Right renal cortex interstitium (tissue), 3 donors: Measurements from ENCODE around the gene AKNA. TPM values are rescaled to one million over a fixed set of nuclear protein-coding genes. Genes with fewer than 3 reads are reported as not detected.

Experiments used
- DNase-seq, 3 donors: peaks; one replicate each; pipeline ENCODE4 v3.0.0-alpha.2; 2013; ENCODE audit warnings: low read depth in 3 of 3, low spot score in 2 of 3
- polyA plus RNA-seq, 3 donors: library from polyadenylated mRNA; unstranded; fragments of 120-200 nt; gene quantifications; one replicate each; pipeline ENCODE4 v1.2.1, GENCODE V29; 2013; ENCODE audit not compliant: insufficient read length in 3 of 3

Gene AKNA
- polyA plus RNA-seq, 3 donors: 10.5 to 11.1 (median 11.0) TPM

DNA sequence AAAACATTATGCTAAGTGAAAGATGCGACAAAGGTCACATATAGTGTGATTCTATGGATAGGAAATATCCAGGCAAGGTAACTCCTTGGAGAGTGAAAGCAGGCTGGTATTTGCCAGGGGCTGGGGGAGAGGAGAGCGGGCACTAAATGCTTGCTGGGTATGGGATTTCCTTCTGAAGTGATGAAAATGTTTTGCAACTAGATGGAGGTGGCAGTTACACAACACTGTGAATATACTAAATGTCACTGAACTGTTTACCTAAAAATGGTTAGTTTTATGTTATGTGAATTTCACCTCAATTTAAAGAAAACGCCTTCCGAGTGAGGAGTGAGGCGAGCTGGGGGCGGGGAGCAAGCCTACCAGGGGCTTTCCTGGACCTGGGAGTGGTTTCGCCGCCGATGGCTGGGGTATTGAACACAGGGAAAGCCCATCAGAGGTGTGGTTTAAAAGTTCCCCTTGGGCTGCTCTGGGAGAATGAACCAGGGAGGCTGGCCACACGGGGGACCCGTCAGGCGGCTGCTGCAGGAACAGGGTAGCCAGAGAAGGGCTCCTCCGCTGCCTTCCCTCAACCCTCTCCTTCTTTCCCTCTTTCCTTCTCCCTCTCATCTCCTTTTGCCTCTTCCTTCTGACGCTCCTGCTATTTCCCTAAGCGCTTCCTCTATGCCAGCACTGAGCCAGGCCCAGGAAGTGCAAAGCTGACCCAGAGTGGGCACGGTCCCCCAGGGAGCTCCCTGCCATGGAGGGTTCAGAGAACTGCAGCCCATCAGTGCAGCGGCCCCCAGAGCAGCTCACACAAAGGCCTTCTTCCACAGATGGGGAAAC lies 4.9 kb downstream of the AKNA start:
- no peak for DNase-seq

DNA sequence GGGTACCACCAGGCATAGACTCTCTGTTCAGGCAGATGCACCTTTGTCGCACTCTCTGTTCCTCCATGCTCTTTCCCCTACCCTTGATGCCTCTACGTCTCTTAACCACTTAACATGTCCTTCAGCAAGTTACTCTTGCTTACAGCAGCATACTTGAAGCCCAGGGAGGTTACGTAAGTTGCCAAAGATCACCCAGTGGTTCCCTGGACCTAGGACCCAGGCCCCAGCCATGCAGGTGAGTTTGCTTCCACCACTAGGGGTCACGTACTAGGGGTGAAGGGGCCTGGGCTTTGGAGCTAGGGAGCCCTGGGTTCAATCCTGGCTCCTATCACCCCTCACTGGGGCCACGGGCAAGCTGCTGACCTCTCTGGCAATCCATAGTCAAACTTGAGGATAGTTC lies 8.9 kb downstream of the AKNA start:
- DNase-seq: no peak

- DNase-seq: no peak
Observed at GRCh38 chr9:114378016-114378415, 9.8 kb downstream of the AKNA start.

DNA sequence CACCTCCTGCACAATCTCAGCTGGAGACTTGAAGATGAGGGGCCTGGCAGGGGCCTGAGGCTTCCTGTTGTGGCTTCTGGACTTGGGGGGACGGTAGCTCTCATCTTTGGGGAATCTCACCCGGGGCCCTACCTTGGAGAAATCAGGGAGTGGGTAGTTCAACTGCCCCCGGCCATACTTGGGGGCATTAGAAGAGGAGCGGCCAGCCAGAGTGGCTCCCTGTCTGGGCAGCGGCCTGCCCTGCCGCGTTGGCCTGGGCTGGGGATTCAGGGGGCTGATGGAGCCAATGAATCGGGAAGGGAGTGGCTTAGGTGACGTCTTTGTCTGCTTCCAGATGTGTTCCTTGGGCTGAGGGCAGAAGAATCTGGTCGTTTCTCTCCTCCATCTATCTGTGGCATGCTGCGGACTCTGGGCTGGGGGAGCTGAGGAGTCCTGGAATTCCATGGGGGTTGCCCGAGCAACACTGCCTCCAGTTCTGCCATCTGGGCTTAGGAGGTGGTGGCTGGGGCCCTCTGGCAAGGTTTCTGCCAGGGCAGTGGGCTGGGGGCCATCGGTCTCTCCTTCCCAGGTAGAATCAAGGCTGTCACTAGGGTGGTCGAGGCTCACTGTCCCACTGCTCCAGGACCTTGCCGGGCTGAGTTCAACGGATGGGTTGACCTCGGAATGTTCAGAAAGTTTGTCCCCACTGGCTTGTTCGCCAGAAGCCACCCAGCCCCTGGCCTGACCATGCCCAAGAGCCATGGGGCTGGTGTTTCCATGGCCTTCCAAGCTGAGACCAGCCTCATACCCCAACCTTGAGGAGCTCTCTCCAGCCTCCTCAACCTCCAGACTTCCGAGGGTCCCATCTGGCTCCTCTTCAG lies 11.0 kb downstream of the AKNA start:
- no peak for DNase-seq

- no peak for DNase-seq
Observed at GRCh38 chr9:114375386-114376175, 12.2 kb downstream of the AKNA start.

DNA sequence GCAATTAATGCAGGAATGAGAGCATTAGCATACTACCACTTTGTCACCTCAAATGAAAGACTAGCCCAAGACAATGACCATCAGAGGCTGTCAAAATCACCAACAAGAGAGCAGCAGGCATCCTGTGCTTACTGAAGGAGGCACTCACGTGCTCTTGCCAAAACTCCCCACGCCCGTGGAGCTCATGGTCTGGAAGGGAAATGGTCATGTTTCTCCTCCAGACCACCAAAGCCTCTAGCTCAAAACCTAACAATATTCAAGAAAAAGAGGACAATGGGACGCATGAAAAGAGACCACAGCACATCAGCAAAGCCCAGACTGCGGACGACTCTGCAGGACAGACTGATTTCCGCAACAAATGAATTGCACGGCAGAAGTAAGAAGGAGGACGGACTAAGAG lies 12.8 kb downstream of the AKNA start:
- no peak for DNase-seq

DNA sequence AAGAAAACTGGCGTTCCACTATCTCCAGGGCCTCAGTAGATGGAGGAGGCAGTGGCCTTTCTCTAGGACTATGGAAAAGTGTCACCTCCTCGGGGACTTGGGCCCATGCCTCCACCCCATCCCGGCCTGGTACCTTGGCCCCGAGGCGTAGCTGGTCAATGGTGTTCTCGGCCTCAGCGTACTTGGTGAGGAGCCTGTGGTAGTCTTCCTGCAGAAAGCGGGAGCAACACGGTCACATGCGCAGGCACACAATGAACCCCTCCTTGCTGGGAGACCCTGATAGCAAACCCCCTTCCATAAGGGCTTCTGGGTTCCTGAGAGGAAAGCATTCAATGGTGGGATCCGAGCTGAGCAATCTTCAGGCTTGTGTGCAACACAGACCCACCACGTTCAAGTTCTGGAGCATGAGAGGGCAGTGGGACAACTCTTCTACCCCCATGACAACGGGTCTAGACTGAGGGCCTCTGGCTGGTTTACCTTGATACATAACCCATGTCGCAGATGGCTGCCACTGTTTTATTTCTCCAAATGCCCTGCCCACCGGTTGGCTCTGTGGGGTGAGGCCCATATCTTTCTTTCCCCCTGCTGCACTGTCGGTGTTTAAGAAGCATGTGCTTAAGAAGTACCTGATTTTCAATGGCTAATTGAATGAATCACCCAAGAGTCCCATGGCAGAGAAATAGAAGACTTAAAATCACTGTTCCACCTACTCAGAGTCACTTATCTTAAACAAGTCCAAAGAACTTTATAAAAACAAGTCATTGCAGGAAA lies 13.6 kb downstream of the AKNA start:
- DNase-seq: no peak

DNA sequence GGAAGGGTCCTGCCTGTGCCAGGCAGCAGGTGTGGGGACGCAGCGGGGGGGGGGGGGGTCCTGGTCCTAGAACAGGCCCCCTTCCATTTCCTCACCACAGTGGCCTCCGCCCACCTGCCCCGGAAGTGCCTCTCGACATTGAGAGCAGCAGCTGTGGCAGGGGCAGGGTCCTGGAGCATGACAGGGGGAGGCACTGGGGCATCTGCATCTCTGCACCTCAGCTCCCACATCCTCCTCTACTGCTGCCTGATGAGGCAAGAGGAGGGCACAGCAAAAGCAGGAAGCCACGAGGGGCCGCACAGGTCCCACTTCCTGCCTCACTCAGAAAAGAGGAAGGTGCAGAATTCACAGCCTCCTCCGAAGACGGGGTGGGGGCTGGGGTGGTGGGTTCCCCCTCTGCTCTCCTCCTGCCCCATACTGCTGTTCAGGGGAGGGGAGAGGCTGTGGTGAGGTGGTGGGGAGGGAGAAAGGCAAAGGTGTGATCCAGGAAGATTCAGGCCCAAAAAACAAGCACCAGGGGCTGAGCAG lies 14.8 kb downstream of the AKNA start:
- no peak for DNase-seq

DNA sequence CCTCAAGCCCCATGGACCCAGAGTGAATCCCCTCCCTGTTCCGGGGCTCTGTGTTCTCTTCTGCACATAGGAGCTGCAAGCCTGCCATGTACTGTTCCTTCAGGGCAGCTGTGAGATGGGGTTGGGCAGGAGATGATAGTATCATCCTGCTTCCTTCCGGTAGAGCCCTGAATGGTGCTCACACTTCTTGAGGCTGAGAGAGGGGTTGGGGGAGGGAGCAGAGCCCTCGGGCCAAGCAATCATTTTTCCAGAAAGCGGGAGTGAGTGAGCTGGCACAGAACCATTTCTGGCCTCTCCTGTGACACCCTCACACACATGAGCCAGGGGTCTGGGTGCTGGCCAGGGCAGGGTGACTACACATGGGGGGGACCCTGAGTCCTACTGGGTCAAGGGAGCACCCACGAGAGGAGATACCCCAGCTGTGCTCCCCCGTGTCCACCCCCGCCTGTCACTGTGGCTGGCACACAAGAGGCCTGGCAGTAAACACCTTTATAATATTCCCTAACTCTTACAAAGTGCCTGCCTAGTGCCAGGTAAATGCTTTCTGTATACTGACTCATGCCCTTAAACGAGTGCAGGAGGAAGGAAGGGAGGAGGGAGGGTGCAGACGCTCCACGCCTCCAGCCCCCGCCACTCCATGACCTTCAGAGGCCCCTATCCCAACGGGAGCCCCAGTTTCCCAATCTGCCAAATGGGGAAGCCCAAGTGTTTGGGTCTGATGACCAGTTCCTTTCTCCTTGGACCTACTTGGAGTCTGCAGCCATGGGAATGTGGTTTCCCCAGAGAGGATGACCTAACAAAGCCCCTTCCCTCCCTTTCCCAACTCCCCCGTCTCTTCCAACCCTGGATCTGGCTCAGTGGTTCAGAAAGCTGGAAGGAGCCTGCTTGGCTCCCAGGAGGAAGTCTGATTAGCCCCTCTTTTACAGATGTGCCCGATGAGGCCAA lies 15.5 kb downstream of the AKNA start:
- DNase-seq: no peak

- no peak for DNase-seq
Observed at GRCh38 chr9:114371343-114371944, 16.3 kb downstream of the AKNA start.

- no peak for DNase-seq
Observed at GRCh38 chr9:114370968-114371320, 16.8 kb downstream of the AKNA start.

DNA sequence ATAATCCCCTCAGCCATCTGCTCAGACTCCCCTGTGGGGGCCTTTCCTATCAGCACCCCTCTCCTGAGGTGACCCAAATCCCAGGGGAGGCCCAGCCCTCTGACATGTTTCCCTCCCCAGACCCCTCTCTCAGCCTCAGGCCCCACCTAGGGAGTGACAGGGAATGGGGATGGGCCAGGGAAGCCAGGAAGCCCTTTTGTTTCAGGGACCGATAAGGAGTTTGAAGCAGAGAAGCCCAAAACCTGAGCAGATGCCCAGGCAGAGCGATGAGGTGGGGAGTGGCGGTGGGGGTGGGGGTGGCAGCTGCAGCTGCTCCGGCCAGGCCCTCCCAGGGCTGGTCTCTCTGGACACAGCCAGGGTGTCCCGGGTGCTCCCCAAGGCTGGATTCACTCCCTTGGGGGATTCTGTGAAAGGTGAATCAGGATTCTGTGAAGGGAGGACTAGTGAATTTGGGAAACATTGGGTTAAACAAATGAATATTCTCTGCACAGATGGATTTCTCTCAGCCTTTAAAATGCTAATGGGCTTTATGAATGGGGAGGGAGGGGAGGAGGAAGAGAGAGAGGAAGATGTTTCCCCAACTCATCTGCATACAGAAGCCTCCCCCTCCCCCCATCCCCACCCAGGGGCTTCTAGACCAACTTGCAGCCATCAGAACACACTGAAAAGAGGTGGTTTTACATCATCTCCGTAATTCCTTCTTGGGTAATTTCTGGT lies 17.4 kb downstream of the AKNA start:
- DNase-seq: no peak

GRCh38 chr9:114369216-114370130 lies 18.3 kb downstream of the AKNA start:
- DNase-seq: no peak

DNA sequence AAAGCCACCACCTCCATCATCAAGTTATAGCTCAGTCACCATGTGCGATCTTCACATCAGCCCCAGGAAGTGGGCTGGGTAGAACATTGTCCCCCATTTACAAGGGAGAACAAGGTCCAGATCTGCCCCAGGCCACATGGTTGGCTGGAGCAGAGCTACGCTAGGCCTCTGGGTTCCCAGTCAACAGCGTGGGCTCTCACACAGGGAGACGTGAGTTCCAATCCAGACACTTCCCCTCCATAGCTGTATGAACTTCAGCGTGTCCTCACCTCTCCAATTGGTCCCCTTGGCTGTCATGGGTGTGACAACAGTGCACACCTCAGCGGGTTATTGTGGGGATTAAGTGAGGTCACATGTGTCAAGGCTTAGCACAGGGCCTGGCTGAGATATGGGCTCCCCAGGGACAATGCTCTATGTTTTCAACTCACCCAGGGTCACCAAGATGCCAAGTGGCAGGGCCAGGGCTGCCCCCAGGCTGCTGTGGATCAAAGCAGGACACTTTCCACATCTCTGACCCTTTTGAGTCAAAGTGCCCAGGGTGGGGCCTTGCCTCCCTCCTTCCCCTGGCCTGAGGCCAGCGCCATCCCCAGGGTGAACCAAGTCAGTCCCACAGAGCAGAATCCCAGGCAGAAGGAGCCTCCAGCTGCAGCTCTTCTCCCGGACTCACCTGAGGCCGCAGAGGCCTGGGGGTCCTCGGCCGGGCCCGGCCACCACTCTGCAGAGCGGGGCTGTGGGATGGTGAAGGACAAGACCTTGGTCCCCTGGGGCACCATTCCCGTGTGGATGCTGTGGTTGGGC lies 19.8 kb downstream of the AKNA start:
- no peak for DNase-seq

DNA sequence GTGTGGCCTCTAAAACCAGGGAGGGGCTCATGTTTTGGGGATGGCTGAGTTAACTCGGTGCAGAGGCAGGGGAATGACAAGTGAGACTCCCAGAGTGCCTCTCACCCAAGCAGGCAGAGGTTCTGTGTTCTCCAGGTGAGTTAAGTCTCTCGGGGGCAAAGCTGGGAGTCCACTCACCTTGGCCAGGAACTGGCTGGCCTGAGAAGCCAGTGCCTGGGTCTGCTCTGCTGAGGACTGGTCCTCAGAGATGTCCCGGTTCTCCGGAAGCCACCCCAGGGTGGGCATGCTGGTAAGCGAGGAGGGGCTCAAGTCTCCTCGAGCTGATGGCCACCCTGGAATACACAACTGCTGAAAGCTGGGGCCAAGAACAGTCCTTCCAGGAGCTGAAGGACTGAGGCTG lies 20.4 kb downstream of the AKNA start:
- no peak for DNase-seq
